Tibial nerve (tissue), 3 donors: ENCODE results near the gene DHX16.

Experiments used
- CTCF ChIP-seq, 5 experiments: fragments of 200-600 bp in 3 of 5; fragments of 450-650 bp in 2 of 5; sonication (generic) in 3 of 5; IDR thresholded peaks; one replicate each; pipeline ENCODE4 v1.5.1; 2016 to 2019; ENCODE audit warnings: antibody characterized with exemption in 5 of 5, mild to moderate bottlenecking in 3 of 5, moderate library complexity in 2 of 5
- POLR2A ChIP-seq, 2 donors: fragments of 450-650 bp; IDR thresholded peaks; one replicate each; pipeline ENCODE4 v1.6.1; 2017; ENCODE audit warnings: antibody characterized with exemption in 2 of 2, mild to moderate bottlenecking in 2 of 2, moderate library complexity in 2 of 2

DNA sequence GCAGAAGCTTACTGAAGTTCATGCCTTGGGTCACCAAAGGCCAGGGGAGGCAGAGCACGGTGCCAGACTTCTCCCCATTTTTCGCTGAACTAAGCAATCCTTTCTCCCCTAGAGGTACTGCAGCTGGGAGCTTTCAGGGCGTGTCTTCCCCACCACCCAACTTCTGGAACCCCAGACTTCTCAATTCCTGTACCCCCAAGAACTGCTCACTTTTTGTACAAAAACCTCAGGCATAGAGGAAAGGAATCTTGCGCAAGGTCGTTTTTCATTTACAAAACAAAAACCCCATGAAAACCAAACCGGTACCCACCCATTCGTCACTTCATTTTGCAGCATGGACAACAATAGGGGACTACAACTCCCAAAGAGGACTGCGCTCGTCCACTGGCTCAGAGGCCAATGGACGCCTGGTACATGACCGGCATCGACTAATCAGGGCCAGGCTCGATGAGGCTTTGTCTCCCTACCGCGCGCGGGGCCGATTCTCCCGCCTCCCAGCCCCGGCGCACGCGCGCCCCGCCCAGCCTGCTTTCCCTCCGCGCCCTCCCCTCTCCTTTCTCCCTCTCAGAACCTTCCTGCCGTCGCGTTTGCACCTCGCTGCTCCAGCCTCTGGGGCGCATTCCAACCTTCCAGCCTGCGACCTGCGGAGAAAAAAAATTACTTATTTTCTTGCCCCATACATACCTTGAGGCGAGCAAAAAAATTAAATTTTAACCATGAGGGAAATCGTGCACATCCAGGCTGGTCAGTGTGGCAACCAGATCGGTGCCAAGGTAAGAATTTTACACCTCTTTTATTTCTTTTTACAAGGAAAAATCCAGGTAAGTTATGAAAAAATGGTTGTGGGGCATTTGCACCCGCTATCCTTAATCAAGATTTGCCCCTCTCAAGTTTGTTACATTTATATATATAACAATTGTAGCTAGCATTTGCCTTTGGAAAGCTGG is 47.3 kb upstream of the DHX16 start, which contains the start of gene TUBB:
- TF ChIP-seq POLR2A (IDR thresholded peaks at IDR 0.05) (peak; percentile 74 to 91), CTCF (IDR thresholded peaks at IDR 0.05) (peak in 2 of 5 experiments; percentile 10 to 34)
